Erythroblast (primary cell): Measurements from ENCODE around the gene KCNAB3.

ENCODE experiments used
- DNase-seq, 2 experiments: peaks; one replicate each; lab custom pipeline; 2025; lab: John Stamatoyannopoulos, UW
- GATA1 ChIP-seq: IDR thresholded peaks from 2 replicates; pipeline ENCODE4 v1.6.1; 2011; ENCODE audit warnings: low read depth, mild to moderate bottlenecking, control low read depth, low read length, moderate library complexity
- POLR2A ChIP-seq: IDR thresholded peaks from 2 replicates; pipeline ENCODE4 v1.6.1; 2011; ENCODE audit warnings: mild to moderate bottlenecking, low read length

KCNAB3 gene

GRCh38 chr17:7930841-7931631, 1.4 kb upstream of the KCNAB3 start:
- TF ChIP-seq GATA1 (no peak), POLR2A (no peak)
- no peak for DNase-seq

- TF ChIP-seq POLR2A (no peak), GATA1 (no peak)
- no peak for DNase-seq
Measured at GRCh38 chr17:7927596-7927995, 2.1 kb downstream of the KCNAB3 start.

- peak; percentile 87 to 89 for DNase-seq
- no peak for TF ChIP-seq GATA1
- peak; percentile 55 for TF ChIP-seq POLR2A
Measured at GRCh38 chr17:7922845-7923628, 6.6 kb downstream of the KCNAB3 start.

GRCh38 chr17:7922269-7922844, 7.3 kb downstream of the KCNAB3 start:
- TF ChIP-seq GATA1, result no peak
- TF ChIP-seq POLR2A, result no peak
- DNase-seq, result no peak

GRCh38 chr17:7916808-7917207, 12.8 kb downstream of the KCNAB3 start:
- peak; percentile 35 to 43 for DNase-seq
- no peak for TF ChIP-seq GATA1
- TF ChIP-seq POLR2A, result no peak

GRCh38 chr17:7916385-7916682, 13.3 kb downstream of the KCNAB3 start:
- no peak for TF ChIP-seq GATA1
- no peak for TF ChIP-seq POLR2A
- no peak for DNase-seq

- DNase-seq, result peak; percentile 97 to 98
- TF ChIP-seq GATA1, result no peak
- peak; percentile 44 for TF ChIP-seq POLR2A
Measured at GRCh38 chr17:7915611-7916384, 13.9 kb downstream of the KCNAB3 start, which contains the start of gene RNF227. Gene RNF227 (minus strand): TSS chr17:7916289. CDS start chr17:7916195, 94 bp downstream.

- no peak for DNase-seq
- TF ChIP-seq POLR2A (no peak), GATA1 (no peak)
Measured at GRCh38 chr17:7915179-7915610, 14.5 kb downstream of the KCNAB3 start.

GRCh38 chr17:7912927-7913524, 16.6 kb downstream of the KCNAB3 start:
- TF ChIP-seq GATA1 (no peak), POLR2A (no peak)
- DNase-seq, result peak; percentile 86 to 91

- DNase-seq, result no peak
- TF ChIP-seq GATA1 (no peak), POLR2A (no peak)
Measured at GRCh38 chr17:7911116-7911515, 18.5 kb downstream of the KCNAB3 start.

GRCh38 chr17:7910711-7911110, 18.9 kb downstream of the KCNAB3 start:
- no peak for DNase-seq
- no peak for TF ChIP-seq GATA1
- no peak for TF ChIP-seq POLR2A

- DNase-seq, result no peak
- no peak for TF ChIP-seq POLR2A
- no peak for TF ChIP-seq GATA1
Measured at GRCh38 chr17:7910281-7910680, 19.4 kb downstream of the KCNAB3 start.

- TF ChIP-seq GATA1 (no peak), POLR2A (no peak)
- no peak for DNase-seq
Measured at GRCh38 chr17:7909089-7909488, 20.6 kb downstream of the KCNAB3 start.
